Measurements from ENCODE around the gene AFDN.

The AFDN gene

DNA sequence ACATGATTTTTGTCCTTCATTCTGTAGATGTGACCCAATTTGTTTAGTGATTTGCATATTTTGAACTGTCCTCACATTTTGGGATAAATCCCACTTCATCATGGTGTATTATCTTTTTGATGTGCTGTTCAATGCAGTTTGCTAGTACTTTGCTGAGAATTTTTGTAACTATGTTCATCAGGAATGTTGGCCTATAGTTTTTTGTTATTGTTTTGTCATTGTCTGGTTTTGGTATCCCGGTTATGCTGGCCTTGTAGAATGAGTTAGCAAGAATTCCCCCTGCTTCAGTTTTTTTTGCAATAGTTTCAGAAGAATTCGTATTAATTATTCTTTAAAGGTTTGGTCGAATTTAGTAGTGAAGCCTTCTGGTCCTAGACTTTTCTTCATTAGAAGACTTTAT, 182.6 kb downstream of the AFDN start:
- DNase-seq, result no peak

DNA sequence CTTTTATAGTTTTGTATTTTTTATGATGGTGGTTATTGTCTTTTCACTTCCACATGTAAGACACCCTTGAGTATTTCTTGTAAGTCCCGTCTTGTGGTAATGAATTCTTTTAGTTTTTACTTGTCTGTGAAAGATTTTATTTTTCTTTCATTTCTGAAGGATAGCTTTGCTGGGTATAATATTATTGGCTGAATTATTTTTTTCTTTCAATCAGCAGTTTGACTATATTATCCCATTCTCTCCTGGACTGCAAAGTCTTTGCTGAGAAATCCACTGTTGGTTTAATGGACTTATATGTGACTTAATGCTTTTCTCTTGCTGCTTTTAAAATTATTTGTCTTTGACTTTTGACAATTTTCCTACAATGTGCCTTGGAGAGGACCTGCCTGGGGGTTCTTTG, 184.6 kb downstream of the AFDN start:
- DNase-seq, result no peak

DNA sequence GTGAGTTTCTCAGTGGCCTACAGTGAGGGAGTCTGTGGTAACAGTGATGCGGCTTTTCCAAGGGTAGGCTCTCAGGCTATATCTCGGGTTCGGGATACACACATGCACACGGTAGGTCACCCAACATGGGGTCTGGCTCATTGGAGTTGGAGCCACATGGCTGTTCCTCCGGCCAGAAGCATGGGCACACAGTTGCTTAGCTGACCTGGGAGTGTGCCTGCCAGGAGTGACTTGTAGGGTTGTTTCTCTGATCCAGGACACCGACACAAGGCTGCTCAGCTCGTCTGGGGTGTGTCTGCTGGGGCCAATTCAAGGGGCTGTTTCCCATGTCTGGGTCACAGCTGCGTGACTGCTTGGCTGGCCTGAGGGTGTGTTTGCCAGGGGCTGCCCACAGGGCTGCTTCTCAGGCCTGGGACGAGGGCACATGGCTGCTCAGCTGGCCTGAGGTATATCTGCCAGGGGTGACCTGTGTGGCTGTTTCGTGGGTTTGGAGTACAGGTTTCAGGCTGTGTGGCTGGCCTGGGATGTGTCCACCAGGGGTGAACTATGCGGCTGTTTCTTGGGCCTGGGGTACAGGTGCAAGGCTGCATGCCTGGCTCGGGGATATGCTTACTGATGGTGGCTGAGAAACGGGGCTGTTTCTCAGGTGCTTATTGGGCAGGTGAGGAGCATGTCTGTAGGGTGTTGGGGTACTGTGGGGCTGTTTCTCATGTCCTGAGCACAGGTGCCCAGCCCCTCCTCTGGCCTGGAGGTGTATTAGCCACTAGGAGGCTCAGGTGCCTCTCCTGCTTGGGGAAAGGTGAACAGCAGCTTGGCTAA, 185.9 kb downstream of the AFDN start:
- no peak for DNase-seq

DNA sequence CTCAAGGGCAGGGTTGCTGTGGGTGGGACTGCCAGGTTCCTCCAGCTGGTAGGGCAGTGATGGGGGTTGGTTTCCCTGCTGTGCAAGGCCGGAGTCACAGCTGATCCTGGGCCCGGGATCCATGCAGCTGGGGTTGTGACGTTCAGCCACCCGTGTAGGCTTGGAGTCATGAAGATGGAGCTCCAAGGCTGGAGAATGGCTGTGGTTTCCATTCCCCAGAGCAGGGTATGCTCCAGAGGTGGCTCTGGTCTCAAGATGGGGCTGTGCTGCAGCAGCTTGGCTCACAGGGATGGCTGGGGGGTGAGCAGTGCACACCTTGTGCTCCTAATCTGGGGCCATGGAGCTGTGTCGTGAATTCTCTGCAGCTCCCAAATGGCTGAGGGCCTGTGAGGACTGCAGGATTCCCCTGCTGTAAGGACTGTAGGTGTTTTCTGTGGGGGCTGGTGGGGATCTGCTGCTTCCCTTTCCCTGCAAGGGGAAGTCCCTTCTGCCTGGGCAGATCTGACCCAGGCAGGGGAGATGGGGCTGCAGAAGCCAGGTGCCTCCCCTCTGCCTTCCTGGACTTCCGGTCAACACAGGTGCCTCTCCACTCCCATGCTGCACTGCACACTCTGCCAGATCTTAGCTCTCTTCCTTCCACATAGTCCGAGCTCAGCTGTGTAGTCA, 186.7 kb downstream of the AFDN start:
- no peak for DNase-seq

DNA sequence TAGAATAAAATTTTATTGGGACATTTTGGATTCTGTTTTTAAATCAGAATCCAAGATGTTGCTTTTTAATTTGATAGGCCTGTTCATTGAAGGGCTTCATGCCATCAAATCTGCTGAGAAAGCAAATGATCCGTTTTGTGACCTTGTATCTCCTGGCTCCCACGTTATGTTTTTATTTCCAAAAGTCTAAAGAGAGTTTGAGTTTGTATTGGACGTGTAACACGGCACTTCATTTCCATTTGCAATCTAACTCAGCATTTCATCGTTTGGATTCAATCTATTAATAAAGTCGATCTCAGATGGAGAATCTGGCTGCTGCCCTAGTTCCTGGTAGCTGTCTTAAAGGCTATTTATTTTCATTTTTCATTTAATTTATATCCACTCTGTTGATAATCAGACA, 187.7 kb downstream of the AFDN start:
- no peak for DNase-seq

DNA sequence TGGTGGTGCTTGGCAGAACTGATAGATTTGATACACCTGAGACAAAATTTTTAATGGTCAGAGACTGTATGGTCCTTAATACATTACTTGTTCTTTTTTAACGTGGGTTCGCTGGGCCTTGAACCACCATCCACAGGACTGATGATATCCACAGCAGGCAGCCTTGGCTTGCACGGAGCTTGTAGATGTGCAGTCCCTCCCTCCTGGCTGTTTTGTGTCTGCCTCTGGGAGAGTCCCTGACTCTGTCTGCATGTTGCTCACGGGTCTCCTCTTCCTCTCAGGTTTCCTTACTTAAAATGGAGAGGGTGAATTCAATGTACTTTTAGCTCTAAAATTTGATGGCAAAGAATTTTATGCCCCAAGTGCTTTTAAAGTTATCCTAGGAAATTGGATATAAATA, 188.3 kb downstream of the AFDN start:
- no peak for DNase-seq

DNA sequence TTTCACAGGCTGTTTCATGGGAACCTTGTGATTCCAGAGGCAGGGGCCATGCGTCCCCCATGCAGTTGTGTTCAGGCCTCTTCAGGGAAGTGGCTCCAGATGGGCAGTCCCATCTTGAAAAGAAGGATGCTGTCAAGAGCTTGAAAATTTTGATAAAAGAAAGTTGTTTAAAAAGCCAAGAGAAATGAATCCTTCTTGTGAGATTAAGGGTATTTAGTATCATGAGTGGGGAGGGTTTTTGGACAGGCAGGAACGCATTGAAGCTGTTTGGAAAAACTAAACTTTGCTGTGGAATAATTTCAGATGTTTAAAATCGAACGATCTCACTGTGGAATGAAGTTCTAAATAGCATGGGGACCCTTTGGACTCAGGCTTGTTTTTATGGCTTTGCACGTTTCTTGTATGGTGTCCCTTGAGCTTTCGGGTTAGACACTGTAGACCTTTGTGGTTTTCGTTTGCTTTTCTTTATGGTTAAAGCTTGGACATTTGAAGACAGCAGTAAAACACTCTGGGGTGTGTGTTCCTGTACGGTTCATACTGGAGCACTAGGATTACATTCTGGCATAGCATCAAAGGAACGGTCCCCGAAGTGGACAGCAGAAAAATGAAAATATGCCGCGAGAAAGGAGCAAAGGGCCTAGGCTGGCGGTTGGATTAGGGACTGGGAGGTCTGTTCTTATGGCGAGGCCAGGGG, 188.9 kb downstream of the AFDN start:
- DNase-seq, result no peak

DNA sequence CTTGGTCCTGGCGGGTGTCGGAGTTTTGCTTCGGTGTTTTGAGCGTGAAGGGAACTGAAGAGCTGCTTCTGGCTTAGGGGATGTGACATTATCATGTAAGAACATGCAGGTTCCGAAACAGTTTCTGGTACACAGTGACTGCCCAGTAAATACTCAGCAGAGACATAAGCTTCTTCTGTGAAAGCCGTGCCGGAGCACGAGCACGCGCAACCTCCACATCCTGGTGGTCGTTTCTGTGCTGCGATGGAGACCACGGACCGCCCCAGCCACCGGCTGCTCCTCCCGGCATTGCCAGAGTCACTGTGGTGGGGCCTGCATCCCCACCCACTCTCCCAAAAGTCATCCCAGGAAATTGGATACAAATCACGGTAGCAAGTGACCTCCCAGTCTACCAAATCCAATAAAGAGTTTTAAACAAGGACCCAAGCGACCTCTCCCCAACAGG, 189.5 kb downstream of the AFDN start:
- no peak for DNase-seq

DNA sequence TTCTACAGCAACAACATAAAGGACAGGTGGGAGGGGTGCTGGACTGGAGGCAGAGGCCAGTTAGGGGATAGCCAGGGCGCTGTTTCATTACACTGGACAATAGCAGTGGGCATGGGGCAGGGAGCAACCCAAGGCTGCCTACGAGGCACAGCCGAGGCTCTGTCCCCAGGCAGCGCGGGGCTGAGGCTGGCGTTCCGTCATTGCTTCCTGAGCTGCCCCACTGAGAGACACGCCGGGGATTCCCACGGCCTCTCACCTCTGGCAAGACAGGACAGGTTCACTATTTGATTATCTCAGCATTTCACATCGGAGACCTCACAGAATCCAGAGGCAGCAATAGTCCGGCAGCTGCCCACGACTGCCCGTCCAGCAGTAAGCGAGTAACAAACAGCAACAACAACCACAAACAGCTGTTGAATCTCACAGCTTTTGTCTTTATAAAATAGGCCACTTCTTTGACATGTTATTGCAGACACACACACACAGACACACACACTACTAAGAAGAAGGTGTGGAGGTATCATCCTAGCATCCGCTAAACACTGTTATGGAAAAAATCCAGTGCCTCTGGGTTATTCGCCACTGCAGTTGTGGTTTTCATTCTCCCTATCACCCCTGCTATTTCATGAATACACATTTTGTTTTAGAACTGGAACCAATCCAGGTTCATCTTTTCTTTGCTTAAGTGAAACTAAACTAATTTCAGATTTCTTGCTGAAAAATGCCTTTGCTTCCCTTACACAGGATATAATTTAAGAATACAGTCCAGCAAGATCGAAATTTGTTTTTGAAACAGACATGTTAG, 190.2 kb downstream of the AFDN start:
- DNase-seq, result no peak

DNA sequence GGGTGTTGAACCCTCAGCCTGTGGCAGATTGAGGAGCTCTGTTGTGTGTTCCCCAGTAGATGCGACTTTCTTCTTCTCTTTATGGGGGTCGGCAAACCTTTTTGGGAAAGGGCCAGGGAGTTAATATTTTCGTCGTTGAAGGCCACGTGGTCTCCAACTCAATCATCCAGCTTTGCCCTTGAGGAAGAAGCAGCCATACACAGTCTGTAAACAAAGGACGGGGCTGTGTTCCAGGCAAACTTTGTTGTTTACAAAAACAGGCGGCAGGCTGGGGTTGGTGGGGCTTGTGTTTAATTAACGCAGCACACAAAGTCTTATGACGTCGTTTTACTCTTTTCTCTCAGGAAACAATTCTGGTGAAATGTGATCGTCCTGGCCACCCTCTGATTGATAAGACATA, 190.9 kb downstream of the AFDN start:
- DNase-seq, result no peak

DNA sequence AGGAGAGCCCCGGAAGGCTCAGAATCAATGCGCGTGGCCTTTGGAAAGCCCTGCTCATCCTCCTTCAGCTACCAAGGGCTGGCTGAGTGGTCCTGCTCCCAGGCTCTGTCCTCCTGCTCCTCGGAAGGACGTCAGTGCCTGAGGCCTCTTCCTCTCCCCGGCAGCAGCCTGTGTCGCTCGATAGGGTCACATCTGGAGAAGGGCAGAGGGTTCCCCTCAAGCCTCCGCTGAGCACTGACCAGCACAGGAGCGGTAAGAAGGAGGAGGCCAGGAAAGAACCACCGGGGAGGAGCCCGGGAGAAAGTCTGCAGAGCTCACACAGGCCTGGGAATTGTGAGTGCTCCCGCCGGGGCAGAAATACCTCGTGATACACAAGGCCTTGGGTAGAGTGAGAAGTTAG, 192.0 kb downstream of the AFDN start:
- DNase-seq, result no peak

DNA sequence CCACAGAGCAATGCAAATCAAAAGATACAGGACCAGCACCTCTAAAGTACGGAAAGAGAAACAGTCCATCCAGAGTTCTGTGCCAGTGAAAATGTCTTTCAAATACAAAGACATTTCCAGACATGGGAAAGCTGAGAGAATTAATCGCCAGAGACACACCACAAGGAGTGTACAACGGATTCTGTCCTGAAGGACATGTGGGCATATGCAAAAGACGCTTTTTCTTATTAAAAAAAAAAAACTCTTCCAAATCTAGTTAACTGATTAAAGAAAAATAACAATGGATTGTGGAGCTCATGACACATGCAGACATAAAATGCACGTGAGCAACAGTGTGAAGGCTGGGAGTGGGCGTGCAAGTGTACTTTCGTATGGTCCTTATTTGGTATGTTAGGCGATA, 193.5 kb downstream of the AFDN start:
- DNase-seq, result no peak

DNA sequence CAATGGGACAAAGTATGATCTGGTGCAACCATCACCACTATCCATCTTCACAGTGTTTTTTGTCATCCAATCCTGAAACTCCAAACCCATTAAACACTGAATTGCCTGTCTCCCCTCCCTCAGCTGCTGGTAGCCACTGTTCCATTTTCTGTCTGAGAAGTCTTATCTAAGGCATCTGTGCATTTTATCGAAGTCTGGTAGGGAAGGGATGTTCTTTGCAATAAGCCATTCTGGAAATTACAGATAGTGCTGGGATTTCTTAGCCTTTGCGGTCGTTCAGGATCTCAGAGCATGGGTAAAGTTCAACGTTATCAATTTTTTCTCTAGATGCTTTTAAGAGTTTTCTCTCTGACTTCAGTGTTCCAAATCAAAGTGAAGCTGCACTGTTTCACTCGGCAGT, 194.9 kb downstream of the AFDN start:
- no peak for DNase-seq

Measured in NCI-H2227 treated with DMSO at 0.1 percent for 48 hours (cell line).